Activated naive CD4-positive, alpha-beta T cell treated with anti-CD3 and anti-CD28 coated beads, Interleukin-2, amount 10 ng/mL, durations not matched to agents 7 days and 5 days (primary cell): ENCODE measurements around the gene GOLGB1.

Experiments
- CTCF ChIA-PET: fragments of 350-600 bp; sonication (Branson Sonifier 250); formaldehyde crosslinking; loops from one replicate; lab custom pipeline; 2021; ENCODE audit warnings: antibody characterized with exemption; lab: Charles Lee
- DNase-seq: peaks from one replicate; pipeline ENCODE4 v3.0.0-alpha.2; 2020
- H3K27ac Mint-ChIP-seq: one replicate; pipeline ENCODE4 v1.8.0; 2021; ENCODE audit warnings: mild to moderate bottlenecking, moderate library complexity, mixed read lengths
- H3K27me3 Mint-ChIP-seq: one replicate; pipeline ENCODE4 v1.8.0; 2021; ENCODE audit warnings: mild to moderate bottlenecking, mixed read lengths
- H3K36me3 Mint-ChIP-seq: one replicate; pipeline ENCODE4 v1.8.0; 2021; ENCODE audit warnings: mixed read lengths
- H3K4me1 Mint-ChIP-seq: one replicate; pipeline ENCODE4 v1.8.0; 2021; ENCODE audit warnings: mixed read lengths
- H3K4me3 Mint-ChIP-seq: one replicate; pipeline ENCODE4 v1.8.0; 2021; ENCODE audit warnings: mild to moderate bottlenecking, moderate library complexity, mixed read lengths
- H3K9me3 Mint-ChIP-seq: one replicate; pipeline ENCODE4 v1.8.0; 2021; ENCODE audit warnings: mixed read lengths

GOLGB1 gene

GRCh38 chr3:121654493-121655385 is 94.8 kb downstream of the GOLGB1 start:
- Mint-ChIP-seq H3K27ac (peak overlapping the region; percentile 87), H3K9me3 (no peaks in the 10 kb centered on the region), H3K4me1 (peaks cover 80% of the 10 kb centered on the region), H3K36me3 (peaks cover 79% of the 10 kb centered on the region), H3K4me3 (peak overlapping the region; percentile 22), H3K27me3 (no peaks in the 10 kb centered on the region)
- DNase-seq: no peak
- CTCF ChIA-PET: interaction anchor here (0.6 kb wide), 1 partner anchor 115 kb away, joined by 3 read pairs; no protein-coding TSS in a partner anchor

- H3K36me3 Mint-ChIP-seq: peaks cover 69% of the 10 kb centered on the region
- H3K4me1 Mint-ChIP-seq: peaks cover 54% of the 10 kb centered on the region
Measured at GRCh38 chr3:121651684-121652083, 97.9 kb downstream of the GOLGB1 start.

DNA sequence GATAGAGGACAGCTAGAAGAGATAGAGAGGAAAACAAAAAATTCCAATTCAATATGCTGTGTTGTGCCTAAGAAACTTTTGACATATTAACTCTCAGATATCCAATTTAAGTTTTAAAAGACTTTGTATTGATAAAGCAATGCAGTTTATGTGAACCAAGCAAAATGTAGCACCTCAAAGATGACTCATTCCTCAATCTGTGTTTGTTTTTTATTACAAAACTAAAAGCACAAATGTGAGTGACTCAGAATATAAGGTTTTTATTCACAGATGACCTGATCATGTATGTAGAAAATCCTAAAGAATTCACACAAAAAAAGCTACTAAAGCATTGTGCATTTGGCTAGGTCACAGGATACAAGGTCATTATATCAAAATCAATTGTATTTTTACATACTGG is 99.9 kb downstream of the GOLGB1 start:
- Mint-ChIP-seq H3K9me3 (no peaks in the 10 kb centered on the region), H3K36me3 (peaks cover 66% of the 10 kb centered on the region), H3K4me3 (no peak overlapping the region), H3K27ac (no peak overlapping the region), H3K27me3 (no peaks in the 10 kb centered on the region), H3K4me1 (peaks cover 40% of the 10 kb centered on the region)
- CTCF ChIA-PET: no interaction called here
- no peak for DNase-seq

More at GRCh38 chr3:121651684-121652083, 97.9 kb downstream of the GOLGB1 start:
- H3K27ac Mint-ChIP-seq: no peak overlapping the region
- H3K9me3 Mint-ChIP-seq: no peaks in the 10 kb centered on the region
- CTCF ChIA-PET: no interaction called here
- DNase-seq: no peak
- H3K27me3 Mint-ChIP-seq: no peaks in the 10 kb centered on the region
- H3K4me3 Mint-ChIP-seq: no peak overlapping the region

DNA sequence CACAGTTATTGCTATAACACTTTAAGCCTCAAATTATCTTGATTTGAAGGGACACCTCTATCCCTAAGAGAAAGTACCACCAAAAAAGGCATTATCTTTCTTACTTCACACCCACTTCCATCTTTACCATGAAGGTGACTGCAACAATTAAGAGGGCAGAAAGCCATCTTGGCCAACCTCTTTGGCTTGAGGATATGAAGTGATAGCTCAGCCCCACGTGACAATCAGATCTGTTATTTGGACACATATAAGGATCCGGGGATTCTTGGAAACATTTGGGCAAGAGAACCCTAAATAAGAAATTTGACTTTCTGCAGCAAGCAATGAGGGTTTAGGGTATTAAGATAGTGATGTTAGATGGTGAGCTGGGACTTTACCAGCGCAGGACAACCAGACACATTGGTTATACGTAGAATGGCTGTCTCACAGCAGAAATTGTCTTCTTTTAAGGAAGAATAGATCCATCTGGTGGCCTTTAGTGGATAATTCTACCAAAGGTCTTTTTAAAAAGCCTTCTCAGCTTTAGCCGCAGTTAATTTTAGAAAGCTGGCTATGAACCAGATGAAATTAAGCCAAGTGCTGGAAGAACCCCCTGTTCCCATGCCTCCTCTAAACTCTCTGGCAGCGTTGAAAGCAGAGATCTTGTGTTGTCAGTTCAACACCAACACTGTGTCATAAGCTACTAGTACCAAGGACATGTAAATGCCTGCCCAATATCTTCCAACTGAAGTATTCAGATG is 101.2 kb downstream of the GOLGB1 start:
- CTCF ChIA-PET: no interaction called here
- no peak for DNase-seq
- H3K4me3 Mint-ChIP-seq: no peak overlapping the region
- H3K9me3 Mint-ChIP-seq: no peaks in the 10 kb centered on the region
- H3K4me1 Mint-ChIP-seq: peaks cover 27% of the 10 kb centered on the region
- no peak overlapping the region for H3K27ac Mint-ChIP-seq
- H3K36me3 Mint-ChIP-seq: peaks cover 69% of the 10 kb centered on the region
- no peaks in the 10 kb centered on the region for H3K27me3 Mint-ChIP-seq

- H3K27ac Mint-ChIP-seq: no peak overlapping the region
- no peaks in the 10 kb centered on the region for H3K27me3 Mint-ChIP-seq
- peaks cover 4% of the 10 kb centered on the region for H3K4me1 Mint-ChIP-seq
- no peak overlapping the region for H3K4me3 Mint-ChIP-seq
- peaks cover 67% of the 10 kb centered on the region for H3K36me3 Mint-ChIP-seq
- no peaks in the 10 kb centered on the region for H3K9me3 Mint-ChIP-seq
- CTCF ChIA-PET: no interaction called here
- DNase-seq: no peak
Measured at GRCh38 chr3:121645054-121645453, 104.5 kb downstream of the GOLGB1 start.

GRCh38 chr3:121642601-121643314 is 106.8 kb downstream of the GOLGB1 start:
- CTCF ChIA-PET: no interaction called here
- H3K9me3 Mint-ChIP-seq: no peaks in the 10 kb centered on the region

GRCh38 chr3:121641127-121641526 is 108.4 kb downstream of the GOLGB1 start:
- CTCF ChIA-PET: no interaction called here
- Mint-ChIP-seq H3K4me1 (no peaks in the 10 kb centered on the region), H3K9me3 (no peaks in the 10 kb centered on the region), H3K4me3 (no peak overlapping the region), H3K36me3 (peaks cover 77% of the 10 kb centered on the region), H3K27ac (no peak overlapping the region), H3K27me3 (no peaks in the 10 kb centered on the region)
- no peak for DNase-seq

More at GRCh38 chr3:121642601-121643314, 106.8 kb downstream of the GOLGB1 start:
- H3K27ac Mint-ChIP-seq: no peak overlapping the region
- H3K27me3 Mint-ChIP-seq: no peaks in the 10 kb centered on the region
- H3K4me3 Mint-ChIP-seq: no peak overlapping the region
- DNase-seq: no peak
- H3K4me1 Mint-ChIP-seq: no peaks in the 10 kb centered on the region
- H3K36me3 Mint-ChIP-seq: peaks cover 68% of the 10 kb centered on the region

- DNase-seq: no peak
- Mint-ChIP-seq H3K27ac (peak overlapping the region; percentile 33), H3K9me3 (no peaks in the 10 kb centered on the region), H3K27me3 (no peaks in the 10 kb centered on the region), H3K4me1 (no peaks in the 10 kb centered on the region), H3K4me3 (no peak overlapping the region), H3K36me3 (peaks cover 78% of the 10 kb centered on the region)
- CTCF ChIA-PET: no interaction called here
Measured at GRCh38 chr3:121637922-121638321, 111.6 kb downstream of the GOLGB1 start.

DNA sequence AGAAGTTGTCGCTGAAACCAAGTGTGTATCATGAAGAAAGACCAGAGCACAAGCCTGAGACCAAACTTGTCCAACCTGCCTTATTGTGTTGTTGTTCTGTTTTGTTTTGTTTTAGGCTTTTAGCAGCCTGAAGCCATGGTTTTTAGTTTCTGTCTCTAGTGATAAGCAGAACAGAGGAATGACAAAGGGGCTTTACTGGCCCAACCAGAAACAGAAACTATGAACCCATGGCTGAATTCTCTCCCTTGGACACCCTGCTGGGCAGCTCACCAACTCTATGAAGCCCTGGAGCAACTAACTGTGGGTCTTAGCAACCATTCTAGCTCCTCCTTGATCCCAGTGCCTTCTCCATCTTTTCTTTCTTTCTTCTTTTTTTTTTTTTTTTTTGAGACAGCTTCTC is 119.2 kb downstream of the GOLGB1 start:
- CTCF ChIA-PET: no interaction called here
- Mint-ChIP-seq H3K4me1 (no peaks in the 10 kb centered on the region), H3K27ac (no peak overlapping the region), H3K9me3 (no peaks in the 10 kb centered on the region), H3K36me3 (peaks cover 57% of the 10 kb centered on the region), H3K4me3 (no peak overlapping the region), H3K27me3 (no peaks in the 10 kb centered on the region)
- no peak for DNase-seq

- H3K4me3 Mint-ChIP-seq: no peak overlapping the region
- H3K4me1 Mint-ChIP-seq: no peaks in the 10 kb centered on the region
- no peak overlapping the region for H3K27ac Mint-ChIP-seq
- no peaks in the 10 kb centered on the region for H3K9me3 Mint-ChIP-seq
- CTCF ChIA-PET: no interaction called here
- no peak for DNase-seq
- no peaks in the 10 kb centered on the region for H3K27me3 Mint-ChIP-seq
- peaks cover 50% of the 10 kb centered on the region for H3K36me3 Mint-ChIP-seq
Measured at GRCh38 chr3:121629601-121630000, 119.9 kb downstream of the GOLGB1 start.

GRCh38 chr3:121627622-121628021 is 121.9 kb downstream of the GOLGB1 start:
- CTCF ChIA-PET: no interaction called here
- no peak for DNase-seq
- no peak overlapping the region for H3K27ac Mint-ChIP-seq
- H3K9me3 Mint-ChIP-seq: no peaks in the 10 kb centered on the region
- peaks cover 4% of the 10 kb centered on the region for H3K27me3 Mint-ChIP-seq
- H3K4me3 Mint-ChIP-seq: no peak overlapping the region
- H3K4me1 Mint-ChIP-seq: no peaks in the 10 kb centered on the region
- H3K36me3 Mint-ChIP-seq: peaks cover 37% of the 10 kb centered on the region

- peaks cover 8% of the 10 kb centered on the region for H3K27me3 Mint-ChIP-seq
- H3K27ac Mint-ChIP-seq: no peak overlapping the region
- CTCF ChIA-PET: no interaction called here
- DNase-seq: no peak
- H3K36me3 Mint-ChIP-seq: peaks cover 33% of the 10 kb centered on the region
- H3K4me1 Mint-ChIP-seq: no peaks in the 10 kb centered on the region
- no peak overlapping the region for H3K4me3 Mint-ChIP-seq
- no peaks in the 10 kb centered on the region for H3K9me3 Mint-ChIP-seq
Measured at GRCh38 chr3:121627211-121627610, 122.3 kb downstream of the GOLGB1 start.

DNA sequence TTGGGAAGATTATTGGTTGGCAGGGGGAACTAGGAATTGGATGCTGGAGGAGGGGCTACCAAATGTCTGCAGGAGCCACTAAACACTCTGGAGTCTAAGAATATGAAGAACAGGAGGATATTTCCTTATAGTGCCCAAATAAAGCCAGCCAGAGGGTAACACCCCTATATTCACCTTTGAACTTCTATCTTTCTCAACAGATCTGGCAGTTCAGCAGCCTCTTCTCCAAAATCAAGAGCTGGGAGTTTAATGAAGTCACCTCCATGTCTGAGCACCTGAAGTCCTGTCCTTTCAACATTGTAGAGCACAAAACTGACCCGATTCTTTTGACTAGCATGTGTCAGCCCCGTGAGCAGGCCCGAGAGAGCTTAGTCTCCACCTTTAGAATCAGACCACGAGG is 123.0 kb downstream of the GOLGB1 start:
- no peak overlapping the region for H3K27ac Mint-ChIP-seq
- peaks cover 9% of the 10 kb centered on the region for H3K27me3 Mint-ChIP-seq
- H3K9me3 Mint-ChIP-seq: no peaks in the 10 kb centered on the region
- CTCF ChIA-PET: no interaction called here
- DNase-seq: no peak
- H3K36me3 Mint-ChIP-seq: peaks cover 26% of the 10 kb centered on the region
- H3K4me1 Mint-ChIP-seq: no peaks in the 10 kb centered on the region
- no peak overlapping the region for H3K4me3 Mint-ChIP-seq

DNA sequence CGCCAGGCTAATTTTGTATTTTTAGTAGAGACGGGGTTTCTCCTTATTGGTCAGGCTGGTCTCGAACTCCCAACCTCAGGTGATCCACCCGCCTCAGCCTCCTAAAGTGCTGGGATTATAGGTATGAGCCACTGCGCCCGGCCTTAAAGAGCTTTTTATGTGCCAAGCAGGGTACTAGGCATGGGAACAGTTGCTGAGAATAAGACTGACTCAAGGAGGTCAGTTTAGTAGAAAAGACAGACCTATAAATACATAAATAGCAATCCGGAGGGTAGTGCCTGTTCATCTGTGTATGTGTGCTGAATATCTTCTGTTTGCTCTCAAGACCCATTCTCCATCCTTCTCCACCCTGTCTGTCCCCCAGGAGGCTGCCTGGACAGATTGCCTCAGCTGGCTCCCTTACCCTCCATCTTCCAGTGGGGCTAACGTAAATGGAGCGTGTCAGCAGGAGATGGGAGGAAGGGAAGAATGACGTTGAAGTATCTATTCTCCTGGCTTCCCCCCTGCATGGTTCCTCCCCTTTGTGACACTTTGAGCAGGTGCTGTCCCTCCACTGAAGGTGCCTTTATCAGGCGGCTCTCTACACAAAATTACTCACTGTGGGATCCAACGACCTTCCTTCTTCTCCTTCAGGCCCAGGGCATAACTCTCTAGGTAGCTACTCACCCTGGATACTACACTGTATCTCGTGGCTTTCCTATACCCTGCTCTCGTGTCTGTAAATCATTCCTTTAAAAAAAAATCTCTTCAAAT is 125.2 kb downstream of the GOLGB1 start:
- Mint-ChIP-seq H3K4me3 (no peak overlapping the region), H3K4me1 (no peaks in the 10 kb centered on the region), H3K36me3 (peaks cover 7% of the 10 kb centered on the region), H3K27ac (no peak overlapping the region), H3K9me3 (no peaks in the 10 kb centered on the region), H3K27me3 (peaks cover 20% of the 10 kb centered on the region)
- CTCF ChIA-PET: no interaction called here
- DNase-seq: no peak
